GM12878 (cell line): Measurements from ENCODE around the gene POU2F3. TPM values are rescaled to one million over a fixed set of nuclear protein-coding genes. Genes with fewer than 3 reads are reported as not detected.

Source experiments
- BACH1 ChIP-seq: fragments of 450-650 bp; IDR thresholded peaks from 2 replicates; pipeline ENCODE4 v1.6.1; 2017; ENCODE audit warnings: mild to moderate bottlenecking, borderline replicate concordance
- CREB1 ChIP-seq: IDR thresholded peaks from 2 replicates; pipeline ENCODE4 v1.6.1; 2012; ENCODE audit warnings: low read depth, mild to moderate bottlenecking, inconsistent platforms
- ETV6 ChIP-seq, 2 experiments: fragments of 450-650 bp in 1 of 2; IDR thresholded peaks in 1 of 2; conservative IDR thresholded peaks in 1 of 2; 2 replicates each; pipeline ENCODE4 v1.6.1; 2014; ENCODE audit warnings: antibody characterized with exemption in 1 of 2, borderline replicate concordance in 1 of 2, low read depth in 1 of 2, mild to moderate bottlenecking in 1 of 2, moderate library complexity in 1 of 2
- FOXK2 ChIP-seq: fragments of 450-650 bp; IDR thresholded peaks from 2 replicates; pipeline ENCODE4 v1.6.1; 2017; ENCODE audit warnings: mild to moderate bottlenecking, moderate library complexity
- HDAC2 ChIP-seq: fragments of 200-600 bp; sonication (generic); IDR thresholded peaks from 2 replicates; pipeline ENCODE4 v1.6.1; 2017
- HDAC6 ChIP-seq: fragments of 200-600 bp; sonication (generic); IDR thresholded peaks from one replicate; pipeline ENCODE4 v1.8.0; 2017; ENCODE audit warnings: antibody characterized with exemption; ENCODE audit not compliant: unreplicated experiment
- HDGF ChIP-seq: fragments of 450-650 bp; IDR thresholded peaks from 2 replicates; pipeline ENCODE4 v1.6.1; 2016; ENCODE audit warnings: antibody characterized with exemption
- MTA3 ChIP-seq: IDR thresholded peaks from 2 replicates; pipeline ENCODE4 v1.6.1; 2012; ENCODE audit warnings: low read length, inconsistent platforms, borderline replicate concordance
- MYB ChIP-seq: fragments of 150-350 bp; IDR thresholded peaks from 2 replicates; pipeline ENCODE4 v1.6.1; 2014; ENCODE audit warnings: mild to moderate bottlenecking, low read depth, low read length, borderline replicate concordance
- MYC ChIP-seq: IDR thresholded peaks from 2 replicates; pipeline ENCODE4 v1.6.1; 2011; ENCODE audit warnings: mild to moderate bottlenecking, low read length, moderate library complexity, inconsistent platforms; ENCODE audit not compliant: insufficient read depth, insufficient replicate concordance, insufficient read length, severe bottlenecking
- NR2F1 ChIP-seq: fragments of 450-650 bp; conservative IDR thresholded peaks from 2 replicates; pipeline ENCODE4 v1.6.1; 2017; ENCODE audit warnings: mild to moderate bottlenecking
- RAD21 ChIP-seq: IDR thresholded peaks from 2 replicates; pipeline ENCODE4 v1.6.1; 2011; ENCODE audit warnings: mild to moderate bottlenecking, low read depth, low read length, moderate library complexity; ENCODE audit not compliant: insufficient read depth
- SIX5 ChIP-seq: IDR thresholded peaks from 2 replicates; pipeline ENCODE4 v1.6.1; 2011; ENCODE audit warnings: mild to moderate bottlenecking, low read depth, low read length, moderate library complexity; ENCODE audit not compliant: severe bottlenecking
- ZBTB11 ChIP-seq: fragments of 450-650 bp; formaldehyde crosslinking; IDR thresholded peaks from 2 replicates; pipeline ENCODE4 v1.5.0; 2022; ENCODE audit warnings: mild to moderate bottlenecking, missing genetic modification characterization
- ZNF207 ChIP-seq: fragments of 450-650 bp; IDR thresholded peaks from 2 replicates; pipeline ENCODE4 v1.6.1; 2014; ENCODE audit warnings: antibody characterized with exemption, mild to moderate bottlenecking, borderline replicate concordance
- ZZZ3 ChIP-seq: IDR thresholded peaks from 2 replicates; pipeline ENCODE4 v1.6.1; 2011; ENCODE audit warnings: low read depth; ENCODE audit not compliant: control insufficient read depth, insufficient read length
- polyA plus RNA-seq, 11 experiments: library from polyadenylated mRNA; depleted of rRNA in 4 of 11; unstranded in 6 of 11; stranded (reverse) in 5 of 11; fragments of >200 nt; fragmentation: Nextera tagmentation in 4 of 11; fragmentation: Illumina TruSeq in 1 of 11; extraction: Ambion mirVana in 4 of 11; extraction: Trizol in 1 of 11; gene quantifications; 1 replicate in 1 of 11; 2 replicates in 10 of 11; pipeline versions ENCODE4 v1.2.1 to v1.2.3, GENCODE V29; 2011 to 2016; ENCODE audit warnings: inconsistent platforms in 2 of 11, missing spikeins in 2 of 11, low read depth in 1 of 11
- total RNA-seq, 4 experiments: library from RNA; depleted of rRNA in 3 of 4; stranded (reverse); fragments of >200 nt in 3 of 4; fragmentation: Illumina TruSeq in 1 of 4; extraction: Trizol in 1 of 4; gene quantifications; 2 replicates each; pipeline versions ENCODE4 v1.2.1 to v1.2.3, GENCODE V29; 2013 to 2021
- TF ChIP-seq, protein P1 (sequence below): fragments of 450-650 bp; IDR thresholded peaks from 2 replicates; pipeline ENCODE4 v1.6.1; 2016; ENCODE audit warnings: mild to moderate bottlenecking, moderate library complexity, borderline replicate concordance
- TF ChIP-seq, protein P2 (sequence below): IDR thresholded peaks from 2 replicates; pipeline ENCODE4 v1.6.1; 2011; ENCODE audit warnings: borderline replicate concordance, low read depth, mild to moderate bottlenecking, moderate library complexity, low read length; ENCODE audit not compliant: insufficient read depth, poor library complexity, severe bottlenecking
- TF ChIP-seq, protein P3 (sequence below): fragments of 450-650 bp; conservative IDR thresholded peaks from 2 replicates; pipeline ENCODE4 v1.6.1; 2017; ENCODE audit warnings: mild to moderate bottlenecking, moderate library complexity

POU2F3 gene
- total and polyA plus RNA-seq, 10 of the 15 experiments (the other 5 are each of a cell fraction or from before 2014, with no cell fraction given), result 0.09 to 4.4 (median 0.33) TPM

GRCh38 chr11:120334894-120335462, 95.0 kb downstream of the POU2F3 start (continued):
- TF ChIP-seq, protein P1, sequence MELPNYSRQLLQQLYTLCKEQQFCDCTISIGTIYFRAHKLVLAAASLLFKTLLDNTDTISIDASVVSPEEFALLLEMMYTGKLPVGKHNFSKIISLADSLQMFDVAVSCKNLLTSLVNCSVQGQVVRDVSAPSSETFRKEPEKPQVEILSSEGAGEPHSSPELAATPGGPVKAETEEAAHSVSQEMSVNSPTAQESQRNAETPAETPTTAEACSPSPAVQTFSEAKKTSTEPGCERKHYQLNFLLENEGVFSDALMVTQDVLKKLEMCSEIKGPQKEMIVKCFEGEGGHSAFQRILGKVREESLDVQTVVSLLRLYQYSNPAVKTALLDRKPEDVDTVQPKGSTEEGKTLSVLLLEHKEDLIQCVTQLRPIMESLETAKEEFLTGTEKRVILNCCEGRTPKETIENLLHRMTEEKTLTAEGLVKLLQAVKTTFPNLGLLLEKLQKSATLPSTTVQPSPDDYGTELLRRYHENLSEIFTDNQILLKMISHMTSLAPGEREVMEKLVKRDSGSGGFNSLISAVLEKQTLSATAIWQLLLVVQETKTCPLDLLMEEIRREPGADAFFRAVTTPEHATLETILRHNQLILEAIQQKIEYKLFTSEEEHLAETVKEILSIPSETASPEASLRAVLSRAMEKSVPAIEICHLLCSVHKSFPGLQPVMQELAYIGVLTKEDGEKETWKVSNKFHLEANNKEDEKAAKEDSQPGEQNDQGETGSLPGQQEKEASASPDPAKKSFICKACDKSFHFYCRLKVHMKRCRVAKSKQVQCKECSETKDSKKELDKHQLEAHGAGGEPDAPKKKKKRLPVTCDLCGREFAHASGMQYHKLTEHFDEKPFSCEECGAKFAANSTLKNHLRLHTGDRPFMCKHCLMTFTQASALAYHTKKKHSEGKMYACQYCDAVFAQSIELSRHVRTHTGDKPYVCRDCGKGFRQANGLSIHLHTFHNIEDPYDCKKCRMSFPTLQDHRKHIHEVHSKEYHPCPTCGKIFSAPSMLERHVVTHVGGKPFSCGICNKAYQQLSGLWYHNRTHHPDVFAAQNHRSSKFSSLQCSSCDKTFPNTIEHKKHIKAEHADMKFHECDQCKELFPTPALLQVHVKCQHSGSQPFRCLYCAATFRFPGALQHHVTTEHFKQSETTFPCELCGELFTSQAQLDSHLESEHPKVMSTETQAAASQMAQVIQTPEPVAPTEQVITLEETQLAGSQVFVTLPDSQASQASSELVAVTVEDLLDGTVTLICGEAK, result no peak
- TF ChIP-seq HDAC2, result no peak
- TF ChIP-seq RAD21, result peak; percentile 80
- TF ChIP-seq CREB1, result peak; percentile 57; the same call in 1 of the 2 replicates
- no peak for TF ChIP-seq MYC
- TF ChIP-seq HDGF, result no peak
- no peak for TF ChIP-seq ZNF207
- TF ChIP-seq NR2F1, result no peak
- no peak for TF ChIP-seq BACH1
- TF ChIP-seq ZBTB11 (CRISPR knock-in tag), result no peak
- TF ChIP-seq, protein P2, sequence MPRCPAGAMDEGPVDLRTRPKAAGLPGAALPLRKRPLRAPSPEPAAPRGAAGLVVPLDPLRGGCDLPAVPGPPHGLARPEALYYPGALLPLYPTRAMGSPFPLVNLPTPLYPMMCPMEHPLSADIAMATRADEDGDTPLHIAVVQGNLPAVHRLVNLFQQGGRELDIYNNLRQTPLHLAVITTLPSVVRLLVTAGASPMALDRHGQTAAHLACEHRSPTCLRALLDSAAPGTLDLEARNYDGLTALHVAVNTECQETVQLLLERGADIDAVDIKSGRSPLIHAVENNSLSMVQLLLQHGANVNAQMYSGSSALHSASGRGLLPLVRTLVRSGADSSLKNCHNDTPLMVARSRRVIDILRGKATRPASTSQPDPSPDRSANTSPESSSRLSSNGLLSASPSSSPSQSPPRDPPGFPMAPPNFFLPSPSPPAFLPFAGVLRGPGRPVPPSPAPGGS, result no peak
- TF ChIP-seq, protein P3, sequence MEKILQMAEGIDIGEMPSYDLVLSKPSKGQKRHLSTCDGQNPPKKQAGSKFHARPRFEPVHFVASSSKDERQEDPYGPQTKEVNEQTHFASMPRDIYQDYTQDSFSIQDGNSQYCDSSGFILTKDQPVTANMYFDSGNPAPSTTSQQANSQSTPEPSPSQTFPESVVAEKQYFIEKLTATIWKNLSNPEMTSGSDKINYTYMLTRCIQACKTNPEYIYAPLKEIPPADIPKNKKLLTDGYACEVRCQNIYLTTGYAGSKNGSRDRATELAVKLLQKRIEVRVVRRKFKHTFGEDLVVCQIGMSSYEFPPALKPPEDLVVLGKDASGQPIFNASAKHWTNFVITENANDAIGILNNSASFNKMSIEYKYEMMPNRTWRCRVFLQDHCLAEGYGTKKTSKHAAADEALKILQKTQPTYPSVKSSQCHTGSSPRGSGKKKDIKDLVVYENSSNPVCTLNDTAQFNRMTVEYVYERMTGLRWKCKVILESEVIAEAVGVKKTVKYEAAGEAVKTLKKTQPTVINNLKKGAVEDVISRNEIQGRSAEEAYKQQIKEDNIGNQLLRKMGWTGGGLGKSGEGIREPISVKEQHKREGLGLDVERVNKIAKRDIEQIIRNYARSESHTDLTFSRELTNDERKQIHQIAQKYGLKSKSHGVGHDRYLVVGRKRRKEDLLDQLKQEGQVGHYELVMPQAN, result no peak
- TF ChIP-seq ZZZ3, result no peak
- TF ChIP-seq SIX5, result no peak
- TF ChIP-seq ETV6 (conservative IDR thresholded peaks at IDR 0.05 in 1 of 2, IDR thresholded peaks at IDR 0.05 in 1 of 2; ENCODE audit: borderline replicate concordance in 1 of 2, low read depth in 1 of 2), result no peak
- TF ChIP-seq MYB, result no peak
- TF ChIP-seq HDAC6, result no peak
- no peak for TF ChIP-seq MTA3
- no peak for TF ChIP-seq FOXK2
